PFSK-1 (cell line): ENCODE measurements around the gene ADCY1.

Source experiments
- POLR2AphosphoS5 ChIP-seq: IDR thresholded peaks from 2 replicates; pipeline ENCODE4 v1.6.1; 2012; ENCODE audit warnings: low read depth, mild to moderate bottlenecking, control low read depth, low read length, moderate library complexity
- SIN3A ChIP-seq: IDR thresholded peaks from 2 replicates; pipeline ENCODE4 v1.6.1; 2012; ENCODE audit warnings: mild to moderate bottlenecking, low read length, moderate library complexity, borderline replicate concordance; ENCODE audit not compliant: insufficient read depth
- TAF1 ChIP-seq: IDR thresholded peaks from 2 replicates; pipeline ENCODE4 v1.6.1; 2012; ENCODE audit warnings: low read length, control low read depth, borderline replicate concordance; ENCODE audit not compliant: insufficient read depth
- TF ChIP-seq, protein P1 (sequence below), 2 experiments: IDR thresholded peaks; 2 replicates each; pipeline versions ENCODE4 v1.6.1 to v1.8.0; 2011 to 2012; ENCODE audit warnings: low read depth in 2 of 2, low read length in 2 of 2, control low read depth in 1 of 2, inconsistent platforms in 1 of 2, mild to moderate bottlenecking in 1 of 2, moderate library complexity in 1 of 2; ENCODE audit not compliant: insufficient read depth in 1 of 2

DNA sequence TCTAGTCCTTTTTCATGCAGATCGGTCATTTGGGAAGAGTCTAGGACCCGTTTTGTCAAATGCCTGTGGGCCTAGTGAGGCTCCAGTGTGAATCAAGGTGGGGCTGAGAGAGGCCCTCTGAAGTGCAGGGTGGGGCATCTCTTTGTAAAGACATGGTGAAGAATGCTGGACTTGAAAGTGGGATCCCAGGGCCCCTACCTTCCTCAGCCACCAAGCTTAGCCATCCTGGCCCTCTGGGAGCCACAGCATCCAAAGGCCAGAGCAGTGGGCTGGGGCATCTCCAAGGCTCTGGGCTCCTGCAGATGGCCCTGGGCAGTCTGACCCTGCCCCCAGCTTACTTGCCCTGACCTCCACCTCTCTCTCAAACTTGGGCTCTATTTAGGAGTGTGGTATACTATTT, 78.5 kb downstream of the ADCY1 start:
- TF ChIP-seq POLR2AphosphoS5: no peak
- TF ChIP-seq, protein P1, sequence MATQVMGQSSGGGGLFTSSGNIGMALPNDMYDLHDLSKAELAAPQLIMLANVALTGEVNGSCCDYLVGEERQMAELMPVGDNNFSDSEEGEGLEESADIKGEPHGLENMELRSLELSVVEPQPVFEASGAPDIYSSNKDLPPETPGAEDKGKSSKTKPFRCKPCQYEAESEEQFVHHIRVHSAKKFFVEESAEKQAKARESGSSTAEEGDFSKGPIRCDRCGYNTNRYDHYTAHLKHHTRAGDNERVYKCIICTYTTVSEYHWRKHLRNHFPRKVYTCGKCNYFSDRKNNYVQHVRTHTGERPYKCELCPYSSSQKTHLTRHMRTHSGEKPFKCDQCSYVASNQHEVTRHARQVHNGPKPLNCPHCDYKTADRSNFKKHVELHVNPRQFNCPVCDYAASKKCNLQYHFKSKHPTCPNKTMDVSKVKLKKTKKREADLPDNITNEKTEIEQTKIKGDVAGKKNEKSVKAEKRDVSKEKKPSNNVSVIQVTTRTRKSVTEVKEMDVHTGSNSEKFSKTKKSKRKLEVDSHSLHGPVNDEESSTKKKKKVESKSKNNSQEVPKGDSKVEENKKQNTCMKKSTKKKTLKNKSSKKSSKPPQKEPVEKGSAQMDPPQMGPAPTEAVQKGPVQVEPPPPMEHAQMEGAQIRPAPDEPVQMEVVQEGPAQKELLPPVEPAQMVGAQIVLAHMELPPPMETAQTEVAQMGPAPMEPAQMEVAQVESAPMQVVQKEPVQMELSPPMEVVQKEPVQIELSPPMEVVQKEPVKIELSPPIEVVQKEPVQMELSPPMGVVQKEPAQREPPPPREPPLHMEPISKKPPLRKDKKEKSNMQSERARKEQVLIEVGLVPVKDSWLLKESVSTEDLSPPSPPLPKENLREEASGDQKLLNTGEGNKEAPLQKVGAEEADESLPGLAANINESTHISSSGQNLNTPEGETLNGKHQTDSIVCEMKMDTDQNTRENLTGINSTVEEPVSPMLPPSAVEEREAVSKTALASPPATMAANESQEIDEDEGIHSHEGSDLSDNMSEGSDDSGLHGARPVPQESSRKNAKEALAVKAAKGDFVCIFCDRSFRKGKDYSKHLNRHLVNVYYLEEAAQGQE (IDR thresholded peaks at IDR 0.05; ENCODE audit: insufficient read depth in 1 of 2, low read depth in 2 of 2, low read length in 2 of 2): no peak
- TF ChIP-seq TAF1: no peak
- TF ChIP-seq SIN3A: no peak
